ENCODE data around the gene PTPRN2. TPM values are rescaled to one million over a fixed set of nuclear protein-coding genes. Genes with fewer than 3 reads are reported as not detected.

PTPRN2 gene
- total and polyA plus RNA-seq, 2 of the 13 experiments (the other 11 are each of a cell fraction or from before 2014, with no cell fraction given), result 2.5 to 24.2 TPM

DNA sequence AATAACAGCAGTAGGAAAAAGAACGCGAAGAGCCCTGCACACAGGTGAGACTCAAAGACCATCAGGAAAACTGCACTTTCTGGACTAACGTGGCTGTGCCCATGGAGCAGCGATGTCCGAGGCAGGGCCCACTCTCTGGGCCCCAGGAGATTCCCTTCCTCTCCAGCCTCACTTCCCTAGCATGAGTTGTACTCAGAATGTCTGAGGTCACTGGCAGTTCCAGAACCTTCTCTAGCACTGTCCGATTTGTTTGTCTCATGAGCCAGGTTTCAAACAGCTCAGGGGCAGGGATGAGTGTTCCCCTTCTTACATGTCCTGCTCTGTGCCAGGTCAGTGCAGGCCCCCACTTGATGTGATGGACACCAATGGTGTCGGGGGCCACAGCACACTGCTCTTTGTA is 484.2 kb downstream of the PTPRN2 start:
- POLR2A ChIA-PET, result no interaction called here
- TF ChIP-seq FOXK1 (CRISPR knock-in tag; IDR thresholded peaks at IDR 0.05; ENCODE audit: borderline replicate concordance, low read depth), result no peak
- TF ChIP-seq ZBTB1 (CRISPR knock-in tag; IDR thresholded peaks at IDR 0.05; ENCODE audit: borderline replicate concordance), result no peak
- no peak for TF ChIP-seq ZNF484 (CRISPR knock-in tag; IDR thresholded peaks at IDR 0.05; ENCODE audit: borderline replicate concordance, low read depth)
- TF ChIP-seq REL (CRISPR knock-in tag; conservative IDR thresholded peaks at IDR 0.05), result no peak
- TF ChIP-seq SRF (IDR thresholded peaks at IDR 0.05; ENCODE audit: low read depth, low read length), result no peak
- no peak for TF ChIP-seq NFIB (CRISPR knock-in tag; IDR thresholded peaks at IDR 0.05; ENCODE audit: borderline replicate concordance)
- TF ChIP-seq ASH2L (IDR thresholded peaks at IDR 0.05; ENCODE audit: insufficient read length, low read depth, low read length), result no peak
- TF ChIP-seq, protein P1, sequence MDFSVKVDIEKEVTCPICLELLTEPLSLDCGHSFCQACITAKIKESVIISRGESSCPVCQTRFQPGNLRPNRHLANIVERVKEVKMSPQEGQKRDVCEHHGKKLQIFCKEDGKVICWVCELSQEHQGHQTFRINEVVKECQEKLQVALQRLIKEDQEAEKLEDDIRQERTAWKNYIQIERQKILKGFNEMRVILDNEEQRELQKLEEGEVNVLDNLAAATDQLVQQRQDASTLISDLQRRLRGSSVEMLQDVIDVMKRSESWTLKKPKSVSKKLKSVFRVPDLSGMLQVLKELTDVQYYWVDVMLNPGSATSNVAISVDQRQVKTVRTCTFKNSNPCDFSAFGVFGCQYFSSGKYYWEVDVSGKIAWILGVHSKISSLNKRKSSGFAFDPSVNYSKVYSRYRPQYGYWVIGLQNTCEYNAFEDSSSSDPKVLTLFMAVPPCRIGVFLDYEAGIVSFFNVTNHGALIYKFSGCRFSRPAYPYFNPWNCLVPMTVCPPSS (IDR thresholded peaks at IDR 0.05), result no peak
- no peak for TF ChIP-seq MLLT10 (CRISPR knock-in tag; IDR thresholded peaks at IDR 0.05)
- no peak for TF ChIP-seq FLYWCH1 (CRISPR knock-in tag; IDR thresholded peaks at IDR 0.05)
- no peak for TF ChIP-seq ZNF121 (CRISPR knock-in tag; IDR thresholded peaks at IDR 0.05)
- no peak for TF ChIP-seq ZFYVE20 (CRISPR knock-in tag; IDR thresholded peaks at IDR 0.05; ENCODE audit: borderline replicate concordance, low read depth)
- TF ChIP-seq NBN (conservative IDR thresholded peaks at IDR 0.05), result no peak
- no peak for TF ChIP-seq ZNF460 (CRISPR knock-in tag; IDR thresholded peaks at IDR 0.05; ENCODE audit: borderline replicate concordance)
- no peak for TF ChIP-seq ZFP1 (CRISPR knock-in tag; IDR thresholded peaks at IDR 0.05)
- TF ChIP-seq ZC3H4 (CRISPR knock-in tag; IDR thresholded peaks at IDR 0.05; ENCODE audit: borderline replicate concordance), result no peak
- no peak for TF ChIP-seq MAFK (conservative IDR thresholded peaks at IDR 0.05 in 1 of 2, IDR thresholded peaks at IDR 0.05 in 1 of 2; ENCODE audit: low read length in 2 of 2)
- no peak for TF ChIP-seq ZFP62 (CRISPR knock-in tag; IDR thresholded peaks at IDR 0.05)
- TF ChIP-seq ZBTB7B (CRISPR knock-in tag; IDR thresholded peaks at IDR 0.05), result no peak
- no peaks in the 10 kb centered on the region for H3K36me3 ChIP-seq (replicated peaks in 1 of 2; ENCODE audit: control insufficient read depth in 1 of 2, insufficient read depth in 2 of 2, low read length in 2 of 2)
- no peak overlapping the region for H3K27ac ChIP-seq (ENCODE audit: extremely low read length, insufficient read depth, low read length)
- WGBS (ENCODE audit: low lambda C conversion rate), result 88% methylated on average over 7 of the region's 7 CpGs
- in situ Hi-C loops (cut with HindIII; ENCODE audit: extremely low pct_ligation_motif_present, low pct_unique_long_range_greater_than_20kb) (no loop called here), intact Hi-C loops (cut with micrococcal nuclease; ENCODE audit: unreplicated experiment) (no loop called here)
- H3K27me3 ChIP-seq (ENCODE audit: control insufficient read depth in 1 of 2, insufficient read depth in 2 of 2, low read length in 2 of 2), result no peaks in the 10 kb centered on the region
- no TSS peak for BruUV-seq (replicated peaks)
- H3K4me2 ChIP-seq (ENCODE audit: low read depth, low read length), result no peak overlapping the region
- no peak overlapping the region for H3K4me3 ChIP-seq (replicated peaks in 1 of 3; ENCODE audit: insufficient read depth in 1 of 3, low read depth in 2 of 3, low read length in 3 of 3)
- FAIRE-seq, result no peak
- ATAC-seq, result no peak
- H3K9me3 ChIP-seq (ENCODE audit: low read length), result no peaks in the 10 kb centered on the region
- no peaks in the 10 kb centered on the region for H3K4me1 ChIP-seq (ENCODE audit: insufficient read depth, low read length)
- DNase-seq (ENCODE audit: low spot score), result no peak
- H4K20me1 ChIP-seq (ENCODE audit: insufficient read depth, low read length), result 0 out of 2 replicates have a peak, but pooled peaks cover 3% of the 10 kb centered on the region
- no peak overlapping the region for H3K9ac ChIP-seq (ENCODE audit: insufficient read depth, low read depth, low read length)
- CTCF ChIA-PET (ENCODE audit: low intra/inter-chr PET ratio, low total read pairs), result no interaction called here
- no peaks in the 10 kb centered on the region for H3K79me2 ChIP-seq (ENCODE audit: insufficient read depth, low read length)
- no peak overlapping the region for H2AFZ ChIP-seq (ENCODE audit: low read length)
